ENCODE measurements around the gene FIZ1.

Gene FIZ1

GRCh38 chr19:55543567-55543966, 55.8 kb downstream of the FIZ1 start:
- DNase-seq (ENCODE audit: low read depth, low spot score): no peak

- no peak for DNase-seq (ENCODE audit: low read depth, low spot score)
These were observed 56.9 kb downstream of the FIZ1 start for GRCh38 chr19:55542292-55542855.

Measured in smooth muscle cell of the brain vasculature (primary cell).